Vagina (tissue), 2 donors: ENCODE data around the gene WWOX. TPM values are rescaled to one million over a fixed set of nuclear protein-coding genes. Genes with fewer than 3 reads are reported as not detected.

Source experiments
- DNase-seq, 2 donors: peaks; one replicate each; pipeline ENCODE4 v3.0.0-alpha.2; 2017; ENCODE audit errors: extremely low spot score in 2 of 2
- H3K27ac ChIP-seq: fragments of 200-600 bp; sonication (generic); one replicate; pipeline ENCODE4 v1.5.1; 2019
- H3K27me3 ChIP-seq: fragments of 200-600 bp; sonication (generic); one replicate; pipeline ENCODE4 v1.5.1; 2019
- H3K36me3 ChIP-seq, 2 donors: fragments of 200-600 bp; sonication (generic); one replicate each; pipeline ENCODE4 v1.5.1; 2017 to 2019
- H3K4me1 ChIP-seq: fragments of 200-600 bp; sonication (generic); one replicate; pipeline ENCODE4 v1.5.1; 2019
- H3K4me3 ChIP-seq, 2 donors: fragments of 200-600 bp; sonication (generic); 1 replicate in 1 of 2; 2 replicates in 1 of 2; pipeline ENCODE4 v1.5.1; 2016 to 2019
- H3K9me3 ChIP-seq: fragments of 200-600 bp; sonication (generic); one replicate; pipeline ENCODE4 v1.5.1; 2019
- CTCF ChIP-seq, 3 experiments: fragments of 450-650 bp in 2 of 3; fragments of 200-600 bp in 1 of 3; sonication (generic) in 1 of 3; IDR thresholded peaks; one replicate each; pipeline ENCODE4 v1.5.1; 2017 to 2019; ENCODE audit warnings: antibody characterized with exemption in 3 of 3, mild to moderate bottlenecking in 2 of 3, moderate library complexity in 2 of 3
- POLR2A ChIP-seq, 2 donors: fragments of 450-650 bp; IDR thresholded peaks; one replicate each; pipeline ENCODE4 v1.6.1; 2017; ENCODE audit warnings: antibody characterized with exemption in 2 of 2, mild to moderate bottlenecking in 2 of 2, moderate library complexity in 2 of 2
- POLR2AphosphoS5 ChIP-seq, 2 donors: sonication (generic); formaldehyde crosslinking; IDR thresholded peaks; one replicate each; pipeline ENCODE4 v1.9.0; 2017; ENCODE audit warnings: antibody characterized with exemption in 2 of 2, mild to moderate bottlenecking in 2 of 2, low read depth in 1 of 2; ENCODE audit not compliant: insufficient read depth in 1 of 2
- intact Hi-C: fragments of 100-400 bp; cut with DNase I; formaldehyde crosslinking; loops from one replicate; pipeline ENCODE4 v1.15.1; 2023
- total RNA-seq: library from RNA; depleted of rRNA; stranded (reverse); fragments of >200 nt; gene quantifications from one replicate; pipeline ENCODE4 v1.2.3, GENCODE V29; 2016

WWOX gene
- total RNA-seq, 1 donor from 2014 or later = 33.1 TPM

- Histone ChIP-seq H3K36me3 (no peaks in the 10 kb centered on the region), H3K4me1 (peaks cover 16% of the 10 kb centered on the region), H3K4me3 (no peak overlapping the region), H3K9me3 (no peaks in the 10 kb centered on the region), H3K27ac (peak overlapping the region; percentile 64), H3K27me3 (no peaks in the 10 kb centered on the region)
- intact Hi-C loops = loop anchor here (2.0 kb wide), 1 partner anchor 1096 kb away; the partner anchor contains the start of gene MAF
- TF ChIP-seq POLR2AphosphoS5 (IDR thresholded peaks at IDR 0.05; ENCODE audit: insufficient read depth in 1 of 2, low read depth in 1 of 2) (no peak), POLR2A (IDR thresholded peaks at IDR 0.05) (no peak), CTCF (IDR thresholded peaks at IDR 0.05) (no peak)
- DNase-seq = no peak
Measured at GRCh38 chr16:78505036-78505435, 405.6 kb downstream of the WWOX start.

- TF ChIP-seq POLR2A (IDR thresholded peaks at IDR 0.05) (no peak), CTCF (IDR thresholded peaks at IDR 0.05) (peak in 1 of 3 experiments; percentile 59), POLR2AphosphoS5 (IDR thresholded peaks at IDR 0.05; ENCODE audit: insufficient read depth in 1 of 2, low read depth in 1 of 2) (peak in 1 of 2 donors; percentile 84)
- DNase-seq = peak in 1 of 2 donors; percentile 97
- peak overlapping the region; percentile 64 for H3K27ac ChIP-seq
Measured at GRCh38 chr16:78505544-78506366, 406.3 kb downstream of the WWOX start.

GRCh38 chr16:78506367-78507193, 407.1 kb downstream of the WWOX start:
- Histone ChIP-seq H3K36me3 (no peaks in the 10 kb centered on the region), H3K27ac (peak overlapping the region; percentile 64), H3K27me3 (no peaks in the 10 kb centered on the region), H3K4me3 (peak overlapping the region in 1 of 2 donors; percentile 37), H3K9me3 (no peaks in the 10 kb centered on the region), H3K4me1 (peaks cover 16% of the 10 kb centered on the region)
- intact Hi-C loops = no loop called here
- no peak for TF ChIP-seq CTCF (IDR thresholded peaks at IDR 0.05)
- TF ChIP-seq POLR2AphosphoS5 (IDR thresholded peaks at IDR 0.05; ENCODE audit: insufficient read depth in 1 of 2, low read depth in 1 of 2) = no peak
- TF ChIP-seq POLR2A (IDR thresholded peaks at IDR 0.05) = no peak
- no peak for DNase-seq

More at GRCh38 chr16:78505544-78506366, 406.3 kb downstream of the WWOX start:
- intact Hi-C loops = loop anchor here (2.0 kb wide), 1 partner anchor 1095 kb away; the partner anchor contains the start of gene MAF
- Histone ChIP-seq H3K4me3 (peak overlapping the region in 1 of 2 donors; percentile 37), H3K36me3 (no peaks in the 10 kb centered on the region), H3K9me3 (no peaks in the 10 kb centered on the region), H3K4me1 (peaks cover 16% of the 10 kb centered on the region), H3K27me3 (no peaks in the 10 kb centered on the region)

GRCh38 chr16:78507576-78507975, 408.1 kb downstream of the WWOX start:
- DNase-seq = no peak
- intact Hi-C loops = no loop called here
- Histone ChIP-seq H3K36me3 (no peaks in the 10 kb centered on the region), H3K9me3 (no peaks in the 10 kb centered on the region), H3K27me3 (no peaks in the 10 kb centered on the region), H3K27ac (no peak overlapping the region), H3K4me3 (no peak overlapping the region), H3K4me1 (peaks cover 16% of the 10 kb centered on the region)
- TF ChIP-seq CTCF (IDR thresholded peaks at IDR 0.05) (no peak), POLR2A (IDR thresholded peaks at IDR 0.05) (no peak), POLR2AphosphoS5 (IDR thresholded peaks at IDR 0.05; ENCODE audit: insufficient read depth in 1 of 2, low read depth in 1 of 2) (no peak)
